HuH-7.5 (cell line): Measurements from ENCODE around the gene HRK.
"Not testable (repeated sequence)": the region's sequence is repeated elsewhere in the genome, so short reads cannot be mapped to it uniquely, and the experiment has no call there.

Source experiments
- DNase-seq: peaks from one replicate; pipeline ENCODE4 v3.0.0; 2011; ENCODE audit warnings: low spot score

Gene HRK

GRCh38 chr12:116818341-116818856 lies 62.8 kb downstream of the HRK start:
- DNase-seq = no peak

GRCh38 chr12:116814766-116815165 lies 66.5 kb downstream of the HRK start:
- not testable (repeated sequence) for DNase-seq

- no peak for DNase-seq
These were observed 67.8 kb downstream of the HRK start for GRCh38 chr12:116813271-116814041.

GRCh38 chr12:116812238-116812637 lies 69.0 kb downstream of the HRK start:
- DNase-seq = no peak

- no peak for DNase-seq
These were observed 72.8 kb downstream of the HRK start for GRCh38 chr12:116808113-116809105.

- DNase-seq = no peak
These were observed 73.7 kb downstream of the HRK start for GRCh38 chr12:116807546-116807945.

- no peak for DNase-seq
These were observed 74.3 kb downstream of the HRK start for GRCh38 chr12:116806845-116807440.
